MM.1S (cell line): ENCODE results near the gene DACT2.

ENCODE experiments used
- DNase-seq: peaks from one replicate; pipeline ENCODE4 v3.0.0-alpha.2; 2015
- H2AFZ ChIP-seq: fragments of 300-600 bp; sonication (generic); 2 replicates; pipeline ENCODE4 v1.6.0; 2016; ENCODE audit warnings: antibody characterized with exemption, low read length
- H3F3A ChIP-seq: fragments of 300-600 bp; sonication (generic); 2 replicates; pipeline ENCODE4 v1.6.1; 2016; ENCODE audit warnings: mild to moderate bottlenecking, antibody characterized with exemption, low read length, moderate library complexity, mixed read lengths; ENCODE audit not compliant: insufficient read depth
- H3K27ac ChIP-seq: fragments of 300-600 bp; sonication (generic); 2 replicates; pipeline ENCODE4 v1.5.1; 2016; ENCODE audit warnings: mild to moderate bottlenecking, low read length
- H3K27me3 ChIP-seq: fragments of 300-600 bp; sonication (generic); replicated peaks from 2 replicates; pipeline ENCODE4 v1.6.0; 2016; ENCODE audit warnings: low read length; ENCODE audit not compliant: insufficient read depth
- H3K36me3 ChIP-seq: fragments of 300-600 bp; sonication (generic); replicated peaks from 2 replicates; pipeline ENCODE4 v1.6.1; 2016; ENCODE audit warnings: mild to moderate bottlenecking, low read length, mixed read lengths; ENCODE audit not compliant: insufficient read depth
- H3K4me1 ChIP-seq: fragments of 300-600 bp; sonication (generic); 2 replicates; pipeline ENCODE4 v1.6.1; 2016; ENCODE audit warnings: low read length, mixed read lengths
- H3K4me2 ChIP-seq: fragments of 300-600 bp; sonication (generic); 2 replicates; pipeline ENCODE4 v1.6.0; 2016; ENCODE audit warnings: low read depth, low read length
- H3K4me3 ChIP-seq: fragments of 300-600 bp; sonication (generic); 2 replicates; pipeline ENCODE4 v1.5.1; 2016; ENCODE audit warnings: low read length, mixed read lengths
- H3K79me2 ChIP-seq: fragments of 300-600 bp; sonication (generic); 2 replicates; pipeline ENCODE4 v1.6.1; 2016; ENCODE audit warnings: mixed run types, low read length, mixed read lengths
- H3K9ac ChIP-seq: fragments of 300-600 bp; sonication (generic); 2 replicates; pipeline ENCODE4 v1.6.1; 2016; ENCODE audit warnings: low read length, mixed read lengths
- H3K9me2 ChIP-seq: fragments of 300-600 bp; sonication (generic); replicated peaks from 2 replicates; pipeline ENCODE4 v1.6.1; 2016; ENCODE audit warnings: mild to moderate bottlenecking, low read length, mixed read lengths; ENCODE audit not compliant: insufficient read depth
- H3K9me3 ChIP-seq: fragments of 300-600 bp; sonication (generic); replicated peaks from 2 replicates; pipeline ENCODE4 v1.6.1; 2016; ENCODE audit warnings: mild to moderate bottlenecking, low read length, mixed read lengths; ENCODE audit not compliant: insufficient read depth
- H4K20me1 ChIP-seq: fragments of 300-600 bp; sonication (generic); 2 replicates; pipeline ENCODE4 v1.6.1; 2016; ENCODE audit warnings: mild to moderate bottlenecking, low read length, moderate library complexity, mixed read lengths; ENCODE audit not compliant: insufficient read depth
- EZH2 ChIP-seq: fragments of 300-600 bp; sonication (generic); optimal IDR thresholded peaks from 2 replicates; pipeline ENCODE3; 2017; ENCODE audit warnings: low read depth, mild to moderate bottlenecking, antibody characterized with exemption, low read length, mixed read lengths
- EZH2phosphoT487 ChIP-seq: fragments of 300-600 bp; sonication (generic); IDR thresholded peaks from 2 replicates; pipeline ENCODE4 v1.6.1; 2018; ENCODE audit warnings: antibody characterized with exemption, low read length
- TF ChIP-seq, protein P1 (sequence below): fragments of 300-600 bp; sonication (generic); IDR thresholded peaks from 2 replicates; pipeline ENCODE4 v1.5.1; 2016; ENCODE audit warnings: antibody characterized with exemption, low read length, mixed read lengths

The DACT2 gene

GRCh38 chr6:168322966-168323365 is 3.4 kb upstream of the DACT2 start:
- Histone ChIP-seq H3K4me1 (no peaks in the 10 kb centered on the region), H2AFZ (no peak overlapping the region), H3K9me3 (no peaks in the 10 kb centered on the region), H3K4me3 (no peak overlapping the region), H3K27ac (no peak overlapping the region), H3K9me2 (no peaks in the 10 kb centered on the region), H3K4me2 (no peak overlapping the region), H4K20me1 (no peaks in the 10 kb centered on the region), H3K9ac (no peak overlapping the region), H3F3A (no peaks in the 10 kb centered on the region), H3K79me2 (no peaks in the 10 kb centered on the region), H3K27me3 (no peaks in the 10 kb centered on the region), H3K36me3 (no peaks in the 10 kb centered on the region)
- TF ChIP-seq, protein P1, sequence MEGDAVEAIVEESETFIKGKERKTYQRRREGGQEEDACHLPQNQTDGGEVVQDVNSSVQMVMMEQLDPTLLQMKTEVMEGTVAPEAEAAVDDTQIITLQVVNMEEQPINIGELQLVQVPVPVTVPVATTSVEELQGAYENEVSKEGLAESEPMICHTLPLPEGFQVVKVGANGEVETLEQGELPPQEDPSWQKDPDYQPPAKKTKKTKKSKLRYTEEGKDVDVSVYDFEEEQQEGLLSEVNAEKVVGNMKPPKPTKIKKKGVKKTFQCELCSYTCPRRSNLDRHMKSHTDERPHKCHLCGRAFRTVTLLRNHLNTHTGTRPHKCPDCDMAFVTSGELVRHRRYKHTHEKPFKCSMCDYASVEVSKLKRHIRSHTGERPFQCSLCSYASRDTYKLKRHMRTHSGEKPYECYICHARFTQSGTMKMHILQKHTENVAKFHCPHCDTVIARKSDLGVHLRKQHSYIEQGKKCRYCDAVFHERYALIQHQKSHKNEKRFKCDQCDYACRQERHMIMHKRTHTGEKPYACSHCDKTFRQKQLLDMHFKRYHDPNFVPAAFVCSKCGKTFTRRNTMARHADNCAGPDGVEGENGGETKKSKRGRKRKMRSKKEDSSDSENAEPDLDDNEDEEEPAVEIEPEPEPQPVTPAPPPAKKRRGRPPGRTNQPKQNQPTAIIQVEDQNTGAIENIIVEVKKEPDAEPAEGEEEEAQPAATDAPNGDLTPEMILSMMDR, result no peak
- TF ChIP-seq EZH2phosphoT487, result no peak
- no peak for TF ChIP-seq EZH2
- DNase-seq, result no peak

GRCh38 chr6:168320634-168321033 is 1.1 kb upstream of the DACT2 start:
- no peak for DNase-seq
- no peaks in the 10 kb centered on the region for H3K27me3 ChIP-seq
- no peaks in the 10 kb centered on the region for H3K9me2 ChIP-seq
- H3K9ac ChIP-seq, result no peak overlapping the region
- TF ChIP-seq EZH2phosphoT487, result no peak
- no peaks in the 10 kb centered on the region for H4K20me1 ChIP-seq
- no peak overlapping the region for H3K4me2 ChIP-seq
- no peaks in the 10 kb centered on the region for H3K79me2 ChIP-seq
- no peaks in the 10 kb centered on the region for H3K9me3 ChIP-seq
- no peaks in the 10 kb centered on the region for H3K36me3 ChIP-seq
- H3F3A ChIP-seq, result no peaks in the 10 kb centered on the region
- no peaks in the 10 kb centered on the region for H3K4me1 ChIP-seq
- H3K27ac ChIP-seq, result no peak overlapping the region
- H2AFZ ChIP-seq, result no peak overlapping the region
- no peak overlapping the region for H3K4me3 ChIP-seq

DNA sequence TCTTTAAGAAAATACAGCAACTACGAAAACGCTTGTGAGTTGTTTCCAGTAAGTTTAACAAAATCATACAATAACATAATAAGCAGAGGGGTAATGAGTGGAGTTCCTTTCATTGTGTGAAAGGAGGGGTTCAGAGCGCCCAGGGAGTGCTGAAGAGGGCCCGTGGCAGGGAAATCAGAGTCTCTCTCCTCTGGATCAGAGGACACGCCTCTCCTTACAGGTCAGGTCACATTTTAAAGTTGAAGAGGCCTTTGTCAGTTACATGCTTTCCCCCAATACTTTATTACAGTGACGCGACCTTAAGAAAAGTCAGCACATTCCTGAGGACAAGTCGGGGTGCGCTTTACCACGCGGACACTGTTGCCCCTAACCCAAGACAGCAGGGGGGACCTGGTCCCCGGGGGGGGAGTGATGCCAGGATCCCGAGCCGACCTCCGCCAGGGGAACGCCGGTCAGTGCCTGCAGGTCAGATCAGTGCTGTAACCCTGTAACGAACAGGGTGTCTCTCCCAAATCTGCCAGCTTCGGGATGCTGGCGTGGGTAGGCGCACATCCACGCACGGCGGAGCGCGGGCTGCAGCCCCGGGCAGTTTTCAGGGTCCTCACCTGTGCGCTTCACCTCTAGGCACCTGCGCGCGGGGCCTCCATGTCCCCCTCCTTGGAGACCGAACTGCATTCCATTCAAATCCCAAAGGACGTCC is 848 bp downstream of the DACT2 start:
- H4K20me1 ChIP-seq, result no peaks in the 10 kb centered on the region
- H3K9ac ChIP-seq, result no peak overlapping the region
- no peak overlapping the region for H3K4me2 ChIP-seq
- TF ChIP-seq, protein P1, result no peak
- no peak for TF ChIP-seq EZH2
- no peak for TF ChIP-seq EZH2phosphoT487
- no peaks in the 10 kb centered on the region for H3K27me3 ChIP-seq
- no peaks in the 10 kb centered on the region for H3K9me3 ChIP-seq
- H3K9me2 ChIP-seq, result no peaks in the 10 kb centered on the region
- no peak overlapping the region for H3K4me3 ChIP-seq
- no peak overlapping the region for H3K27ac ChIP-seq
- H2AFZ ChIP-seq, result no peak overlapping the region
- DNase-seq, result no peak
- no peaks in the 10 kb centered on the region for H3K79me2 ChIP-seq
- H3K4me1 ChIP-seq, result no peaks in the 10 kb centered on the region
- no peaks in the 10 kb centered on the region for H3F3A ChIP-seq
- no peaks in the 10 kb centered on the region for H3K36me3 ChIP-seq

DNA sequence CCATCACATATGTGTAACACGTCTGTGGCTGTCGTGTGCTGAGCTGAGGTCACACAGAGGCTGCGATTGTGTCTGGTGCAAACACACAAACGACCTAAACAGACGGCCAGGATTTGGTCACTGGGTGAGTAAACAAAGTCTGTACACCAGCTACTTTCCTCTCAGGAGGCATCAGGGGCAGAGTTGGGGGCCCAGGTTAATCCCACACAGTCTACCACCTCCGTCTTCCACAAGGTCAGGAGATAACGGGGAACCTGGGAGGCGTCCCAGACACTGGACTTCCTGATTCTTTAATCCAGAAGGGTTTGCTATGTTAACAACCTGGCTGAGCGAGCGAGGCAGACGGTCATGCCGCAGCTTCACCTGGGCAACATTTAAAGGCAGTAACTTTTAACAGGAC is 1.5 kb downstream of the DACT2 start:
- no peaks in the 10 kb centered on the region for H3K9me2 ChIP-seq
- H3K36me3 ChIP-seq, result no peaks in the 10 kb centered on the region
- H3F3A ChIP-seq, result no peaks in the 10 kb centered on the region
- no peaks in the 10 kb centered on the region for H3K27me3 ChIP-seq
- H3K79me2 ChIP-seq, result no peaks in the 10 kb centered on the region
- no peak overlapping the region for H3K27ac ChIP-seq
- H3K9ac ChIP-seq, result no peak overlapping the region
- TF ChIP-seq EZH2phosphoT487, result no peak
- TF ChIP-seq, protein P1, result no peak
- TF ChIP-seq EZH2, result no peak
- no peaks in the 10 kb centered on the region for H3K4me1 ChIP-seq
- no peaks in the 10 kb centered on the region for H4K20me1 ChIP-seq
- H3K9me3 ChIP-seq, result no peaks in the 10 kb centered on the region
- H3K4me2 ChIP-seq, result no peak overlapping the region
- no peak overlapping the region for H3K4me3 ChIP-seq
- H2AFZ ChIP-seq, result no peak overlapping the region
- DNase-seq, result no peak
